ENCODE results near the gene DNHD1.
"Not testable (repeated sequence)": the region's sequence is repeated elsewhere in the genome, so short reads cannot be mapped to it uniquely, and the experiment has no call there.

DNHD1 gene

DNA sequence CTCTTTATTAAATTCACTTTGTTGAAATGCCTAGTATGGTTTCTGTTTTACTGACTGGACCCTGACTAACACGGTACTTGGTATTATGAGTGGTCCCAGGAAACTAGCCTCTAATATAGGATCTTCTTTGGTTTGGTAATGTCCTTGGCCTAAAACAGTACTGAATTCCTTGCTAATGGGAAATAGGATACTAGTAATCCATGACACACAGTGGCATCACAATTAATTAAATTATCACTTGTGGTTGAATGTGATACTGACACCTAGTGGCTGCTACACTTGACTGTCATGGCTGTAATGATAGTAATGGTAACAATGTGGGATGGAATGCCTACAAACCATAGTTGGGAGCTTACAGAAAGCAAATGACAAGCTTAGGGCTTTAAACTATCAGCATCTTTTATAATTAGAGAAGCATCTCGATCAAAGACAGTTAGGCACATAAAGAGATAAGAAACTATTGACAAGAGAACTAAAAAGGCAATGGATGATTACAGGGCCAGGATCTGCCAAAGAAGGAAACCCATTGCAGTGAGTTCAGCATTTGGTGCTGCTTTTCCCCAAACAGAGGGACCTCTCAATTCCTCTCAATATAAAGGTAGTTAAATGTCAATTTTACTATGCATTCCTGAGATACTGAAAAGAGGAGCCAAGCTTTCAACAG lies 8.6 kb downstream of the DNHD1 start:
- Histone ChIP-seq H3K23ac (ENCODE audit: low read length) (no peak overlapping the region), H3K9me3 (ENCODE audit: insufficient read depth, low read depth, low read length) (no peaks in the 10 kb centered on the region), H3K36me3 (ENCODE audit: control insufficient read depth in 1 of 2, insufficient read depth in 2 of 2, low read length in 2 of 2) (peaks cover 9 to 11% of the 10 kb centered on the region in 2 experiments), H2BK12ac (ENCODE audit: low read length) (no peak overlapping the region), H3K4me2 (ENCODE audit: low read length) (no peak overlapping the region), H3K9ac (ENCODE audit: low read length) (no peak overlapping the region), H3K79me1 (ENCODE audit: low read length) (no peaks in the 10 kb centered on the region), H3K18ac (ENCODE audit: low read length) (no peak overlapping the region), H3K14ac (ENCODE audit: low read length) (no peak overlapping the region), H3K79me2 (ENCODE audit: control insufficient read depth, insufficient read depth, low read length, poor library complexity) (no peaks in the 10 kb centered on the region), H3K4ac (ENCODE audit: low read depth, low read length) (no peak overlapping the region), H4K12ac (ENCODE audit: low read depth, low read length) (no peak overlapping the region), H4K8ac (ENCODE audit: low read depth, low read length) (no peak overlapping the region), H2BK5ac (ENCODE audit: low read depth, low read length, poor library complexity) (no peak overlapping the region), H2BK120ac (ENCODE audit: insufficient read depth, low read length, poor library complexity) (no peak overlapping the region), H3K4me3 (ENCODE audit: low read depth, low read length) (no peak overlapping the region), H3K4me1 (ENCODE audit: control insufficient read depth in 1 of 2, insufficient read depth in 2 of 2, low read length in 2 of 2) (no peaks in the 10 kb centered on the region), H3K27me3 (ENCODE audit: insufficient read depth, low read length) (no peaks in the 10 kb centered on the region), H2AFZ (ENCODE audit: insufficient read depth, low read length, poor library complexity) (no peak overlapping the region), H2AK5ac (ENCODE audit: low read length) (no peak overlapping the region), H3K27ac (ENCODE audit: low read depth, low read length) (no peak overlapping the region), H4K91ac (ENCODE audit: low read depth, low read length) (no peak overlapping the region)
- WGBS (ENCODE audit: extremely low coverage, insufficient coverage, insufficient read length) = no CpG with 5 or more reads among the region's 2 CpGs
- DNase-seq = peak; percentile 10 to 70

DNA sequence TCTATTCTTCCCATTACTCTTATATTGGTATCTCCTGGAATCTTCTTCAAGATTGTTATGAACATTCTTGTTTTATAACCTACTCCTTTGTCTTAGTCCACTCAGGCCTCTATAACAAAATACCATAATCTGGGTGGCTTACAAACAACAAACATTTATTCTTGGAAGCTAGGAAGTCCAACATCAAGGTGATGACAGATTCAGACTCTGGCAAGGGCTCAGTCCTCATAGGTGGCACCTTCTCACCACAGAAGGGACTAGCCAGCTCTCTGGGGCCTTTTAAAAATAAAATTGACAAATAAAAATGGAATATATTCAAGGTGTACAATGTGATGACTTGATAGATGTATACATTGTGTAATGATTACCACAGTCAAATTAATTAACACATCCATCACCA lies 19.8 kb downstream of the DNHD1 start:
- Histone ChIP-seq H3K27ac (ENCODE audit: low read depth, low read length) (no peak overlapping the region), H3K4me3 (ENCODE audit: low read depth, low read length) (no peak overlapping the region), H3K4ac (ENCODE audit: low read depth, low read length) (no peak overlapping the region), H2BK12ac (ENCODE audit: low read length) (no peak overlapping the region), H2AFZ (ENCODE audit: insufficient read depth, low read length, poor library complexity) (no peak overlapping the region), H3K9ac (ENCODE audit: low read length) (no peak overlapping the region), H3K4me2 (ENCODE audit: low read length) (no peak overlapping the region), H2AK5ac (ENCODE audit: low read length) (no peak overlapping the region), H4K12ac (ENCODE audit: low read depth, low read length) (no peak overlapping the region), H4K8ac (ENCODE audit: low read depth, low read length) (no peak overlapping the region), H4K91ac (ENCODE audit: low read depth, low read length) (no peak overlapping the region), H3K14ac (ENCODE audit: low read length) (no peak overlapping the region), H3K79me1 (ENCODE audit: low read length) (no peaks in the 10 kb centered on the region), H3K4me1 (ENCODE audit: control insufficient read depth in 1 of 2, insufficient read depth in 2 of 2, low read length in 2 of 2) (peaks cover 0 to 4% of the 10 kb centered on the region in 2 experiments), H3K36me3 (ENCODE audit: control insufficient read depth in 1 of 2, insufficient read depth in 2 of 2, low read length in 2 of 2) (peaks cover 2 to 6% of the 10 kb centered on the region in 2 experiments), H3K27me3 (ENCODE audit: insufficient read depth, low read length) (no peaks in the 10 kb centered on the region), H2BK5ac (ENCODE audit: low read depth, low read length, poor library complexity) (no peak overlapping the region), H2BK120ac (ENCODE audit: insufficient read depth, low read length, poor library complexity) (no peak overlapping the region), H3K23ac (ENCODE audit: low read length) (no peak overlapping the region), H3K18ac (ENCODE audit: low read length) (no peak overlapping the region), H3K9me3 (ENCODE audit: insufficient read depth, low read depth, low read length) (no peaks in the 10 kb centered on the region), H3K79me2 (ENCODE audit: control insufficient read depth, insufficient read depth, low read length, poor library complexity) (no peaks in the 10 kb centered on the region)
- no peak for DNase-seq

DNA sequence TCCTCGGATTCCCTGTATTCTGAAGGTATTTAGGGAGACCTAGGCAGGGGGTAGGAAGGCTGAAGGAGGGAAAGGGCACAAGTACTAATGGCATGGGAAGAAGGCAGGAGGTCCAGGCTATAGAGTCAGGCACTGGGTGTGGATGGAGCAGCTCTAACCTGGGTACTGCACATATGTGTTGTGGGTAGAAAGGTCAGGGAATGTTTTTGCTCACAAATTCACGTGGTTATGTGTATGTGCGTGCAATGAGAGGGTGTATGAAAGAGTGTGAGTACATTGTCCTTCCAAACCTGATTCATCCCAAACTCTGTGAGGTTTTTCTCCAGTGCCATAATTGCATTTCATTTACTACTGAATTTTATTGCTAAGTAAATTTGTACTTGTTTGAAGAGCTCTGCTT lies 23.2 kb downstream of the DNHD1 start:
- Histone ChIP-seq H2BK5ac (ENCODE audit: low read depth, low read length, poor library complexity) (no peak overlapping the region), H3K23ac (ENCODE audit: low read length) (no peak overlapping the region), H3K79me2 (ENCODE audit: control insufficient read depth, insufficient read depth, low read length, poor library complexity) (no peaks in the 10 kb centered on the region), H2AFZ (ENCODE audit: insufficient read depth, low read length, poor library complexity) (no peak overlapping the region), H3K4me2 (ENCODE audit: low read length) (no peak overlapping the region), H3K79me1 (ENCODE audit: low read length) (no peaks in the 10 kb centered on the region), H3K4me3 (ENCODE audit: low read depth, low read length) (no peak overlapping the region), H4K91ac (ENCODE audit: low read depth, low read length) (no peak overlapping the region), H3K4ac (ENCODE audit: low read depth, low read length) (no peak overlapping the region), H2BK12ac (ENCODE audit: low read length) (no peak overlapping the region), H3K27ac (ENCODE audit: low read depth, low read length) (no peak overlapping the region), H2AK5ac (ENCODE audit: low read length) (no peak overlapping the region), H3K4me1 (ENCODE audit: control insufficient read depth in 1 of 2, insufficient read depth in 2 of 2, low read length in 2 of 2) (peaks cover 0 to 4% of the 10 kb centered on the region in 2 experiments), H3K27me3 (ENCODE audit: insufficient read depth, low read length) (no peaks in the 10 kb centered on the region), H2BK120ac (ENCODE audit: insufficient read depth, low read length, poor library complexity) (no peak overlapping the region), H3K14ac (ENCODE audit: low read length) (no peak overlapping the region), H4K12ac (ENCODE audit: low read depth, low read length) (no peak overlapping the region), H3K9ac (ENCODE audit: low read length) (no peak overlapping the region), H4K8ac (ENCODE audit: low read depth, low read length) (no peak overlapping the region), H3K9me3 (ENCODE audit: insufficient read depth, low read depth, low read length) (no peaks in the 10 kb centered on the region), H3K18ac (ENCODE audit: low read length) (no peak overlapping the region), H3K36me3 (ENCODE audit: control insufficient read depth in 1 of 2, insufficient read depth in 2 of 2, low read length in 2 of 2) (peaks cover 2 to 6% of the 10 kb centered on the region in 2 experiments)
- no CpG with 5 or more reads among the region's 3 CpGs for WGBS (ENCODE audit: extremely low coverage, insufficient coverage, insufficient read length)
- no peak for DNase-seq

DNA sequence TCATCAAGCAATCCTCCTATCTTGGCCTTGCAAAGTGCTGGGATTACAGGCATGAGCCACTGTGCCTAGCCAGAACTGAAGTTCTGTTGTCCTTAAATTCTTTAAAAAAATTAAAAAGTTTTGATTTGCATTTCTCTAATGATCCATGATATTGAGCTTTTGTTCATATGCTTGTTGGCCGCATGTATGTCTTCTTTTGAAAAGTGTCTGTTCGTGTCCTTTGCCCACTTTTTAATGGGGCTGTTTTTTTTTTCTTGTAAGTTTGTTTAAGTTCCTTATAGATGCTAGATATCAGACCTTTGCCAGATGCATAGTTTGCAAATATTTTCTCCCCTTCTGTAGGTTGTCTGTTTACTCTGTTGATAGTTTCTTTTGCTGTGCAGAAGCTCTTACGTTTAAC lies 24.9 kb downstream of the DNHD1 start:
- H2AK5ac ChIP-seq (ENCODE audit: low read length); H2BK5ac ChIP-seq (ENCODE audit: low read depth, low read length, poor library complexity): not testable (repeated sequence)

More for the DNA sequence above, 24.9 kb downstream of the DNHD1 start:
- H3K27me3 ChIP-seq (ENCODE audit: insufficient read depth, low read length); H3K4me1 ChIP-seq (ENCODE audit: control insufficient read depth in 1 of 2, insufficient read depth in 2 of 2, low read length in 2 of 2); H3K79me1 ChIP-seq (ENCODE audit: low read length); H4K8ac ChIP-seq (ENCODE audit: low read depth, low read length); H3K18ac ChIP-seq (ENCODE audit: low read length); H2BK120ac ChIP-seq (ENCODE audit: insufficient read depth, low read length, poor library complexity); H2BK12ac ChIP-seq (ENCODE audit: low read length); H3K9ac ChIP-seq (ENCODE audit: low read length); H4K12ac ChIP-seq (ENCODE audit: low read depth, low read length); H2AFZ ChIP-seq (ENCODE audit: insufficient read depth, low read length, poor library complexity); H3K9me3 ChIP-seq (ENCODE audit: insufficient read depth, low read depth, low read length); H4K91ac ChIP-seq (ENCODE audit: low read depth, low read length); H3K36me3 ChIP-seq (ENCODE audit: control insufficient read depth in 1 of 2, insufficient read depth in 2 of 2, low read length in 2 of 2); H3K4me3 ChIP-seq (ENCODE audit: low read depth, low read length); H3K14ac ChIP-seq (ENCODE audit: low read length); H3K79me2 ChIP-seq (ENCODE audit: control insufficient read depth, insufficient read depth, low read length, poor library complexity); DNase-seq; H3K27ac ChIP-seq (ENCODE audit: low read depth, low read length); H3K23ac ChIP-seq (ENCODE audit: low read length); H3K4ac ChIP-seq (ENCODE audit: low read depth, low read length); H3K4me2 ChIP-seq (ENCODE audit: low read length): not testable (repeated sequence)
- no CpG with 5 or more reads among the region's 3 CpGs for WGBS (ENCODE audit: extremely low coverage, insufficient coverage, insufficient read length)

Measured in trophoblast cell (in vitro differentiated cells and primary cell).